Peyer's patch (tissue), 4 donors: ENCODE measurements around the gene C2orf92. TPM values are rescaled to one million over a fixed set of nuclear protein-coding genes. Genes with fewer than 3 reads are reported as not detected.

Source experiments
- DNase-seq, 3 donors: peaks; one replicate each; pipeline ENCODE4 v3.0.0-alpha.2; 2017 to 2019
- H3K27ac ChIP-seq, 4 donors: fragments of 200-600 bp; sonication (generic); one replicate each; pipeline ENCODE4 v1.5.1; 2016 to 2019
- H3K27me3 ChIP-seq, 2 donors: fragments of 200-600 bp; sonication (generic); one replicate each; pipeline ENCODE4 v1.5.1; 2019
- H3K36me3 ChIP-seq, 3 donors: fragments of 200-600 bp; sonication (generic); one replicate each; pipeline ENCODE4 v1.5.1; 2016 to 2019
- H3K4me1 ChIP-seq, 4 donors: fragments of 200-600 bp; sonication (generic); one replicate each; pipeline ENCODE4 v1.5.1; 2016 to 2019
- H3K4me3 ChIP-seq, 4 donors: fragments of 200-600 bp; sonication (generic); 1 replicate in 3 of 4; 2 replicates in 1 of 4; pipeline ENCODE4 v1.5.1; 2016 to 2019; ENCODE audit warnings: mild to moderate bottlenecking in 1 of 4
- H3K9me3 ChIP-seq, 4 donors: fragments of 200-600 bp; sonication (generic); one replicate each; pipeline ENCODE4 v1.5.1; 2016 to 2019; ENCODE audit warnings: mild to moderate bottlenecking in 1 of 4
- POLR2A ChIP-seq, 2 donors: fragments of 450-650 bp; IDR thresholded peaks; one replicate each; pipeline ENCODE4 v1.5.1; 2017; ENCODE audit warnings: antibody characterized with exemption in 2 of 2, mild to moderate bottlenecking in 2 of 2, moderate library complexity in 2 of 2
- total RNA-seq, 4 donors: library from RNA; depleted of rRNA; stranded (reverse); fragments of >200 nt; gene quantifications; one replicate each; pipeline ENCODE4 v1.1.0, GENCODE V29; 2016
- TF ChIP-seq, protein P1 (sequence below), 6 experiments: fragments of 450-650 bp in 4 of 6; fragments of 200-600 bp in 2 of 6; sonication (generic) in 1 of 6; IDR thresholded peaks; one replicate each; pipeline ENCODE4 v1.5.1; 2017 to 2019; ENCODE audit warnings: antibody characterized with exemption in 6 of 6, mild to moderate bottlenecking in 3 of 6, moderate library complexity in 1 of 6

The C2orf92 gene
- total RNA-seq, 4 donors from 2014 or later = 5.3 to 70.1 (median 25.5) TPM

DNA sequence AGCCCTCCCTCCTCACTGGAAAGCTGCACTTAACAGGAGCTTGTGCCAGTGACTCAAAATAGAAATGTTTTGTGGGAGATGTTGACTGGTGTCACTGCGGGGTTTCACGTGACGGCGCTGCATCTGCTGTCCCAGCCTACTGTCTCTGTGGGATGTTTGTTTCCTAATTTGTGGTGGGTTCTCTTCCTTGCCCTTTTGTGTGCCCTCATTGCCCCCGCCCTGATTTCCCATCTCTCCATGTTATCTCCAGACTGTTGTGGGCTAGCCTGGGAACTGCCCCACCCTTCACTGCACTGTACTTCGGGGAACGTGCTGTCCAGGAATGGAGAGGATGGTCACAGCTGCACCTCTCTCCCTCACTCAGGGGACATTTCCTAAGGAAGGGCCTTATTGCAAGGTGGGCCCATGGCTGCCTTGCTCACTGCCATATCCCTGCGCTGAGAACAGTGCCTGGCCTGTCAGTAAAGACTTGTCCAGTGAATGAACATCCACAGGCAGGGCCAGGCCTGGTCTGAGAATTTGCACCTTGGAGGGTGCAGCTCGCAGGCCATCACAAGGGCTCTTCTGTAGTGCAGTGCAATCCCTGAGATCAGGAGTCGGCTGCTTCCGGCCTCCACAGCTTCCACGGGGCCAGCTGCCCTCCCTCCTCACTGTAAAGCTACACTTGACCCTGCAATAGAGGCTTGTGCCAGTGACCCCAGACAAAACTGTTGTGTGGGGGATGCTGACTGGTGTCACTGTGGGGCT, 61.9 kb downstream of the C2orf92 start:
- peaks cover 0 to 3% (median 0%) of the 10 kb centered on the region in 4 donors for H3K4me1 ChIP-seq
- H3K27ac ChIP-seq = no peak overlapping the region
- no peaks in the 10 kb centered on the region for H3K27me3 ChIP-seq
- H3K36me3 ChIP-seq = no peaks in the 10 kb centered on the region
- TF ChIP-seq POLR2A (IDR thresholded peaks at IDR 0.05) = no peak
- TF ChIP-seq, protein P1, sequence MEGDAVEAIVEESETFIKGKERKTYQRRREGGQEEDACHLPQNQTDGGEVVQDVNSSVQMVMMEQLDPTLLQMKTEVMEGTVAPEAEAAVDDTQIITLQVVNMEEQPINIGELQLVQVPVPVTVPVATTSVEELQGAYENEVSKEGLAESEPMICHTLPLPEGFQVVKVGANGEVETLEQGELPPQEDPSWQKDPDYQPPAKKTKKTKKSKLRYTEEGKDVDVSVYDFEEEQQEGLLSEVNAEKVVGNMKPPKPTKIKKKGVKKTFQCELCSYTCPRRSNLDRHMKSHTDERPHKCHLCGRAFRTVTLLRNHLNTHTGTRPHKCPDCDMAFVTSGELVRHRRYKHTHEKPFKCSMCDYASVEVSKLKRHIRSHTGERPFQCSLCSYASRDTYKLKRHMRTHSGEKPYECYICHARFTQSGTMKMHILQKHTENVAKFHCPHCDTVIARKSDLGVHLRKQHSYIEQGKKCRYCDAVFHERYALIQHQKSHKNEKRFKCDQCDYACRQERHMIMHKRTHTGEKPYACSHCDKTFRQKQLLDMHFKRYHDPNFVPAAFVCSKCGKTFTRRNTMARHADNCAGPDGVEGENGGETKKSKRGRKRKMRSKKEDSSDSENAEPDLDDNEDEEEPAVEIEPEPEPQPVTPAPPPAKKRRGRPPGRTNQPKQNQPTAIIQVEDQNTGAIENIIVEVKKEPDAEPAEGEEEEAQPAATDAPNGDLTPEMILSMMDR (IDR thresholded peaks at IDR 0.05) = no peak
- peaks cover 0 to 8% (median 1%) of the 10 kb centered on the region in 4 donors for H3K9me3 ChIP-seq
- peak in 2 of 3 donors; percentile 23 to 30 for DNase-seq
- no peak overlapping the region for H3K4me3 ChIP-seq

DNA sequence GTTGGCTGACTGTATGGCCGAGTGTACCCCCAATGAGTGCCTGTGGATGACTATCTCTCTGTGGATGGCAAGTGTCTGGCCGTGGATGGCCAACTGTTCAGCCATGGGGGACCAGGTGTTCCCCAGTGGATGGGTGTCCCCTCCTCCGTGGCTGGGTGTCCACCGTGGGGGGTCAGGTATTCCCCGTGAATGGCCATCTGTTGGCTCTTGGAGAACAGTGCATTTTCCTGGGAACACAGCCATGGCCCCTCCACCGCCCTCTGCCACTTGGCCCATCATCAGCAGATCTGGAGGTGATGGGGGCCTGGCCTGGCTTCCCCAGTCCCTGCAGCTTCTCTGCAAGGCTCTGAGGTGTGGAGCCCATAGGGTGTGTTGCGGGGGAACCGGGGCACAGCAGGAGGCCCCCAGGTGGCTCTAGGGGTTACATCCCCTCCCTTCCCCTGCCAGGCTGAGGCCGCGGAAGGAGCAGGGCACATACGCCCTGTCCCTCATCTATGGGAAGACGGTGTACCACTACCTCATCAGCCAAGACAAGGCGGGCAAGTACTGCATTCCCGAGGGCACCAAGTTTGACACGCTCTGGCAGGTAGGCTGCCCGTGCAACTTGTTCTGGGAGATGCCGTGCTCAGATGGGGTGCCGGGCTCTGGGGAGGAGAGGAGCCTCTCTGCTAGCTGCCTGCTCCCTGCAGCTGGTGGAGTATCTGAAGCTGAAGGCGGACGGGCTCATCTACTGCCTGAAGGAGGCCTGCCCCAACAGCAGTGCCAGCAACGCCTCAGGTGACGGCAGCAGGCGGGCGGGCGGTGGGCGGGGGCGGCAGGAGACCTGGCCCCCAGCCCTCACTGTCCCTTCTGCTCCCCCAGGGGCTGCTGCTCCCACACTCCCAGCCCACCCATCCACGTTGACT, 63.2 kb downstream of the C2orf92 start:
- H3K27ac ChIP-seq = no peak overlapping the region
- peaks cover 0 to 3% (median 0%) of the 10 kb centered on the region in 4 donors for H3K4me1 ChIP-seq
- peaks cover 0 to 8% (median 0%) of the 10 kb centered on the region in 4 donors for H3K9me3 ChIP-seq
- no peak for TF ChIP-seq POLR2A (IDR thresholded peaks at IDR 0.05)
- TF ChIP-seq, protein P1 (IDR thresholded peaks at IDR 0.05) = no peak
- H3K36me3 ChIP-seq = no peaks in the 10 kb centered on the region
- DNase-seq = peak in 2 of 3 donors; percentile 29 to 37
- no peaks in the 10 kb centered on the region for H3K27me3 ChIP-seq
- H3K4me3 ChIP-seq = no peak overlapping the region

GRCh38 chr2:97733341-97734035, 64.0 kb downstream of the C2orf92 start:
- peak in 2 of 3 donors; percentile 36 to 40 for DNase-seq
- Histone ChIP-seq H3K4me3 (no peak overlapping the region), H3K9me3 (peaks cover 0 to 8% (median 0%) of the 10 kb centered on the region in 4 donors), H3K4me1 (peaks cover 0 to under 1% (median 0%) of the 10 kb centered on the region in 4 donors), H3K27me3 (no peaks in the 10 kb centered on the region), H3K36me3 (no peaks in the 10 kb centered on the region), H3K27ac (no peak overlapping the region)
- TF ChIP-seq POLR2A (IDR thresholded peaks at IDR 0.05) = no peak
- TF ChIP-seq, protein P1 (IDR thresholded peaks at IDR 0.05) = no peak

- no peak for TF ChIP-seq POLR2A (IDR thresholded peaks at IDR 0.05)
- no peak overlapping the region for H3K27ac ChIP-seq
- H3K4me3 ChIP-seq = no peak overlapping the region
- H3K36me3 ChIP-seq = no peaks in the 10 kb centered on the region
- H3K27me3 ChIP-seq = no peaks in the 10 kb centered on the region
- peak in 2 of 3 donors; percentile 39 to 41 for DNase-seq
- H3K9me3 ChIP-seq = peaks cover 0 to 8% (median 0%) of the 10 kb centered on the region in 4 donors
- H3K4me1 ChIP-seq = no peaks in the 10 kb centered on the region
These were observed 64.8 kb downstream of the C2orf92 start for GRCh38 chr2:97734061-97735051.

DNA sequence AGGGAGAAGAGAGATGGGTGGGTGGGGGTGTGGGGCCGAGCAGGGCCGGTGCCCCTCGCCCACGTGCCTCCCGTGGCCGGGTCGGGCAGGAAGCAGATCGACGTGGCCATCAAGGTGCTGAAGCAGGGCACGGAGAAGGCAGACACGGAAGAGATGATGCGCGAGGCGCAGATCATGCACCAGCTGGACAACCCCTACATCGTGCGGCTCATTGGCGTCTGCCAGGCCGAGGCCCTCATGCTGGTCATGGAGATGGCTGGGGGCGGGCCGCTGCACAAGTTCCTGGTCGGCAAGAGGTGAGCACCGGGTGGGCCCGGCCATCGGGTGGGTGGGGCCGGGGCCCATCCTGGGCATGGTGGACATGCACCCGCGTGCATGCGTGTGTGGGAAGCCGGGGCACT, 65.6 kb downstream of the C2orf92 start:
- H3K27me3 ChIP-seq = no peaks in the 10 kb centered on the region
- peaks cover 0 to 2% (median 0%) of the 10 kb centered on the region in 4 donors for H3K9me3 ChIP-seq
- no peaks in the 10 kb centered on the region for H3K4me1 ChIP-seq
- TF ChIP-seq POLR2A (IDR thresholded peaks at IDR 0.05) = no peak
- TF ChIP-seq, protein P1 (IDR thresholded peaks at IDR 0.05) = no peak
- DNase-seq = peak in 2 of 3 donors; percentile 40 to 43
- no peak overlapping the region for H3K4me3 ChIP-seq
- H3K36me3 ChIP-seq = no peaks in the 10 kb centered on the region
- no peak overlapping the region for H3K27ac ChIP-seq
